Liver (tissue), 9 donors: Measurements from ENCODE around the gene TLK2. TPM values are rescaled to one million over a fixed set of nuclear protein-coding genes. Genes with fewer than 3 reads are reported as not detected.
"Not testable (repeated sequence)": the region's sequence is repeated elsewhere in the genome, so short reads cannot be mapped to it uniquely, and the experiment has no call there.

Source experiments
- DNase-seq: peaks from one replicate; pipeline ENCODE4 v3.0.0-alpha.2; 2017; ENCODE audit warnings: low spot score
- H3K27ac ChIP-seq, 2 donors: one replicate each; pipeline ENCODE4 v1.7.0; 2013; ENCODE audit warnings: inconsistent platforms in 2 of 2, low read length in 2 of 2, control low read depth in 1 of 2, low read depth in 1 of 2, mild to moderate bottlenecking in 1 of 2
- H3K27me3 ChIP-seq, 4 donors: one replicate each; pipeline versions ENCODE4 v1.6.1 to v1.7.0; 2013; ENCODE audit warnings: low read length in 3 of 4, inconsistent platforms in 1 of 4, mild to moderate bottlenecking in 1 of 4, moderate library complexity in 1 of 4; ENCODE audit not compliant: control insufficient read depth in 4 of 4, insufficient read depth in 4 of 4
- H3K36me3 ChIP-seq, 4 donors: one replicate each; pipeline versions ENCODE4 v1.6.1 to v1.7.0; 2013; ENCODE audit warnings: low read length in 3 of 4, mild to moderate bottlenecking in 3 of 4, low read depth in 1 of 4, moderate library complexity in 1 of 4; ENCODE audit not compliant: control insufficient read depth in 4 of 4, insufficient read depth in 3 of 4
- H3K4me1 ChIP-seq, 4 donors: one replicate each; pipeline versions ENCODE4 v1.6.1 to v1.7.0; 2013; ENCODE audit warnings: low read length in 3 of 4, mild to moderate bottlenecking in 3 of 4, moderate library complexity in 1 of 4; ENCODE audit not compliant: control insufficient read depth in 4 of 4, insufficient read depth in 4 of 4
- H3K4me3 ChIP-seq, 3 donors: one replicate each; pipeline versions ENCODE4 v1.6.1 to v1.7.0; 2013; ENCODE audit warnings: low read length in 3 of 3, control low read depth in 1 of 3, low read depth in 1 of 3, mild to moderate bottlenecking in 1 of 3
- H3K9ac ChIP-seq, 2 donors: one replicate each; pipeline ENCODE4 v1.7.0; 2013; ENCODE audit warnings: low read length in 2 of 2, mild to moderate bottlenecking in 2 of 2, moderate library complexity in 2 of 2, control low read depth in 1 of 2, low read depth in 1 of 2
- H3K9me3 ChIP-seq, 4 donors: one replicate each; pipeline versions ENCODE4 v1.6.1 to v1.7.0; 2013; ENCODE audit warnings: low read length in 3 of 4; ENCODE audit not compliant: control insufficient read depth in 4 of 4
- EGR1 ChIP-seq, 2 donors: IDR thresholded peaks; 2 replicates each; pipeline ENCODE4 v1.6.1; 2016 to 2018; ENCODE audit warnings: antibody characterized with exemption in 2 of 2, low read depth in 2 of 2
- FOXA1 ChIP-seq: IDR thresholded peaks from 2 replicates; pipeline ENCODE4 v1.6.1; 2016; ENCODE audit warnings: antibody characterized with exemption
- GABPA ChIP-seq, 2 donors: IDR thresholded peaks in 1 of 2; conservative IDR thresholded peaks in 1 of 2; 2 replicates each; pipeline ENCODE4 v1.6.1; 2016; ENCODE audit warnings: antibody characterized with exemption in 2 of 2, mild to moderate bottlenecking in 1 of 2, moderate library complexity in 1 of 2
- HNF4A ChIP-seq, 2 donors: conservative IDR thresholded peaks; 2 replicates each; pipeline ENCODE4 v1.6.1; 2016; ENCODE audit warnings: antibody characterized with exemption in 2 of 2, mild to moderate bottlenecking in 2 of 2
- NR2F2 ChIP-seq: IDR thresholded peaks from 2 replicates; pipeline ENCODE4 v1.6.1; 2016; ENCODE audit warnings: antibody characterized with exemption
- SP1 ChIP-seq: IDR thresholded peaks from 2 replicates; pipeline ENCODE4 v1.6.1; 2018; ENCODE audit warnings: antibody characterized with exemption, mild to moderate bottlenecking
- YY1 ChIP-seq: IDR thresholded peaks from 2 replicates; pipeline ENCODE4 v1.6.1; 2016; ENCODE audit warnings: antibody characterized with exemption, mild to moderate bottlenecking
- WGBS: extraction: QIAGEN DNeasy Blood & Tissue Kit; methylation state at CpG from one replicate; pipeline ENCODE4 v1.1.7; 2013; 5-methylcytosine and 5-hydroxymethylcytosine counted together
- polyA plus RNA-seq, 2 donors: library from polyadenylated mRNA; stranded (reverse) in 1 of 2; unstranded in 1 of 2; fragments of 200-250 nt in 1 of 2; fragments of >200 nt in 1 of 2; fragmentation: Nextera tagmentation in 1 of 2; extraction: Ambion mirVana in 1 of 2; gene quantifications; one replicate each; pipeline versions ENCODE4 v1.2.1 to v1.2.3, GENCODE V29; 2013 to 2015
- total RNA-seq, 2 donors: library from RNA; depleted of rRNA; stranded (reverse); fragments of >200 nt; gene quantifications; one replicate each; pipeline ENCODE4 v1.2.3, GENCODE V29; 2014
- TF ChIP-seq, protein P1 (sequence below): fragments of 150-350 bp; IDR thresholded peaks from 2 replicates; pipeline ENCODE4 v1.5.1; 2017; ENCODE audit warnings: improper control_type of control experiment, low read depth, low read length; ENCODE audit not compliant: missing input control
- TF ChIP-seq, protein P2 (sequence below): IDR thresholded peaks from 2 replicates; pipeline ENCODE4 v1.6.1; 2016; ENCODE audit warnings: antibody characterized with exemption
- donor health status: healthy.
- donor health status: healthy.
- donor health status: healthy.
- donor health status: healthy.
- donor health status: healthy.

TLK2 gene
- total RNA-seq (10 to 100 TPM; 23.5 to 25.8 TPM), polyA plus RNA-seq (1 to 10 TPM; 4.2 to 6.0 TPM)

- H3K36me3 ChIP-seq, result peaks cover 0 to 2% (median 0%) of the 10 kb centered on the region in 4 donors
- H3K27me3 ChIP-seq, result no peaks in the 10 kb centered on the region
- no peaks in the 10 kb centered on the region for H3K9me3 ChIP-seq
- WGBS, result under 1% methylated on average over 59 of the region's 59 CpGs
- peaks cover 0 to 9% (median 3%) of the 10 kb centered on the region in 4 donors for H3K4me1 ChIP-seq
- peak; percentile 73 for DNase-seq
- TF ChIP-seq EGR1 (IDR thresholded peaks at IDR 0.05; ENCODE audit: low read depth in 2 of 2), result no peak
- no peak for TF ChIP-seq HNF4A (conservative IDR thresholded peaks at IDR 0.05)
- TF ChIP-seq NR2F2, result no peak
- no peak for TF ChIP-seq SP1
- TF ChIP-seq GABPA (IDR thresholded peaks at IDR 0.05 in 1 of 2, conservative IDR thresholded peaks at IDR 0.05 in 1 of 2), result no peak
- TF ChIP-seq, protein P1, sequence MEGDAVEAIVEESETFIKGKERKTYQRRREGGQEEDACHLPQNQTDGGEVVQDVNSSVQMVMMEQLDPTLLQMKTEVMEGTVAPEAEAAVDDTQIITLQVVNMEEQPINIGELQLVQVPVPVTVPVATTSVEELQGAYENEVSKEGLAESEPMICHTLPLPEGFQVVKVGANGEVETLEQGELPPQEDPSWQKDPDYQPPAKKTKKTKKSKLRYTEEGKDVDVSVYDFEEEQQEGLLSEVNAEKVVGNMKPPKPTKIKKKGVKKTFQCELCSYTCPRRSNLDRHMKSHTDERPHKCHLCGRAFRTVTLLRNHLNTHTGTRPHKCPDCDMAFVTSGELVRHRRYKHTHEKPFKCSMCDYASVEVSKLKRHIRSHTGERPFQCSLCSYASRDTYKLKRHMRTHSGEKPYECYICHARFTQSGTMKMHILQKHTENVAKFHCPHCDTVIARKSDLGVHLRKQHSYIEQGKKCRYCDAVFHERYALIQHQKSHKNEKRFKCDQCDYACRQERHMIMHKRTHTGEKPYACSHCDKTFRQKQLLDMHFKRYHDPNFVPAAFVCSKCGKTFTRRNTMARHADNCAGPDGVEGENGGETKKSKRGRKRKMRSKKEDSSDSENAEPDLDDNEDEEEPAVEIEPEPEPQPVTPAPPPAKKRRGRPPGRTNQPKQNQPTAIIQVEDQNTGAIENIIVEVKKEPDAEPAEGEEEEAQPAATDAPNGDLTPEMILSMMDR, result no peak
- TF ChIP-seq, protein P2, sequence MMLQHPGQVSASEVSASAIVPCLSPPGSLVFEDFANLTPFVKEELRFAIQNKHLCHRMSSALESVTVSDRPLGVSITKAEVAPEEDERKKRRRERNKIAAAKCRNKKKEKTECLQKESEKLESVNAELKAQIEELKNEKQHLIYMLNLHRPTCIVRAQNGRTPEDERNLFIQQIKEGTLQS, result no peak
- no peak for TF ChIP-seq FOXA1
- no peak for TF ChIP-seq YY1
- H3K9ac ChIP-seq, result peak within 1 kb of the TSS; percentile 60 to 75
- H3K27ac ChIP-seq, result peak within 1 kb of the TSS; percentile 65 to 67
- H3K4me3 ChIP-seq, result peak within 1 kb of the TSS; percentile 35 to 89 (median 72)
These were observed at the start of gene TLK2 for GRCh38 chr17:62478424-62478879. TSS of gene TLK2 (plus strand) at chr17:62478825. CDS start at chr17:62481126, 2,301 bp downstream.

- not testable (repeated sequence) for H3K9me3 ChIP-seq, H3K27ac ChIP-seq, H3K27me3 ChIP-seq, H3K4me1 ChIP-seq, H3K36me3 ChIP-seq, H3K9ac ChIP-seq, DNase-seq, H3K4me3 ChIP-seq
- WGBS, result 94% methylated on average over 4 of the region's 4 CpGs
These were observed 43.4 kb upstream of the TLK2 start for GRCh38 chr17:62435251-62435650.

GRCh38 chr17:62441181-62441580 lies 37.4 kb upstream of the TLK2 start:
- not testable (repeated sequence) for H3K9ac ChIP-seq, H3K27me3 ChIP-seq, H3K4me3 ChIP-seq, H3K27ac ChIP-seq, DNase-seq, H3K4me1 ChIP-seq, H3K9me3 ChIP-seq
- 96% methylated on average over 6 of the region's 6 CpGs for WGBS
- peaks cover 0 to 16% (median 12%) of the 10 kb centered on the region in 4 donors for H3K36me3 ChIP-seq

- H3K9ac ChIP-seq, result no peak overlapping the region
- H3K27me3 ChIP-seq, result no peaks in the 10 kb centered on the region
- H3K36me3 ChIP-seq, result peaks cover 3 to 34% (median 22%) of the 10 kb centered on the region in 4 donors
- WGBS, result 67% methylated on average over 4 of the region's 4 CpGs
- no peak overlapping the region for H3K27ac ChIP-seq
- H3K9me3 ChIP-seq, result no peaks in the 10 kb centered on the region
- DNase-seq, result no peak
- H3K4me3 ChIP-seq, result no peak overlapping the region
- H3K4me1 ChIP-seq, result no peaks in the 10 kb centered on the region
- TF ChIP-seq FOXA1 (no peak), HNF4A (conservative IDR thresholded peaks at IDR 0.05) (peak in 1 of 2 donors; percentile 8)
These were observed 34.6 kb upstream of the TLK2 start for GRCh38 chr17:62444063-62444462.

DNA sequence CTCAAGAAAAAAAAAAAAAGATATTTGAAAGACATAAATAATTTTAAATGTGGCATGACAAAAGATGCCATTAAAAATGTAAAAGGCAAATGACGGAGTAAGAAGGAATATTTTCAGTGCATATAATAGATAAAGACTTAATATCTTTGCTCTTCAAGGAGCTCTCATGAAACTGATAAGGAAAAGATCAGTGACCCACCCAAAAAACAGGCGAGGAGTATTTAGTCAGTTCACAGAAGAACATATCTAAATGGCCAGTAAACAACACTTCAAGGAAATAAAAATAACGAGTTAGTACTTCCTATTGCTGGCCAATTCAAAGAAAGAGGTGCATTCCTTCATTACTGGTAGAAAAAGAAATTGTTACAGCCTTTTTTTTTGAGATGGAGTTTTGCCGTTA lies 32.8 kb upstream of the TLK2 start:
- H3K9me3 ChIP-seq, H3K9ac ChIP-seq, H3K27ac ChIP-seq, H3K4me1 ChIP-seq, DNase-seq, H3K27me3 ChIP-seq, H3K4me3 ChIP-seq: not testable (repeated sequence)
- WGBS, result 91% methylated on average over 4 of the region's 4 CpGs
- H3K36me3 ChIP-seq, result peaks cover 3 to 33% (median 21%) of the 10 kb centered on the region in 4 donors

- WGBS, result 94% methylated on average over 4 of the region's 4 CpGs
- not testable (repeated sequence) for DNase-seq, H3K4me3 ChIP-seq
These were observed 26.4 kb upstream of the TLK2 start for GRCh38 chr17:62452195-62452594.

DNA sequence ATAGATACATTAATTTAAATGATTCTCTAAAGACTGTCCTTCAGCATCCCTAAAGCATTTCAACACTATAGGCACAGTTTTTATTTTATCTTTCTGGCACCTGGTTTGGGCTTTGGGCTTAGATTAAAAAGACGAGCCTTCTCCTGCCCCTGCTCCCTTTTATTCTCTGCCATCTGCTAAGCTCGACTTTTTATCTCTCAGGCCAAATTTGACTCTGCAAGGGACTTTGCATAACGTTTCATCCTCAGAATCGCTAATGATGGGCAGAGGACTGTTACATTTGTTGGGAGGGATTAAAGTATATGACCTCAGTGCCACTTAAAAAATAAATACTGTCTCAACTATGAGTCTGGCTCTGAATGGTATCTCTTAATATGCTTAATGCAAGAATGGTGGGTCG lies 25.6 kb upstream of the TLK2 start:
- WGBS, result 83% methylated on average over 5 of the region's 5 CpGs
- H3K36me3 ChIP-seq, H3K27me3 ChIP-seq, H3K9me3 ChIP-seq, H3K9ac ChIP-seq, DNase-seq, H3K4me1 ChIP-seq, H3K27ac ChIP-seq, H3K4me3 ChIP-seq: not testable (repeated sequence)

More at GRCh38 chr17:62452195-62452594, 26.4 kb upstream of the TLK2 start:
- not testable (repeated sequence) for H3K27me3 ChIP-seq, H3K27ac ChIP-seq, H3K9ac ChIP-seq, H3K9me3 ChIP-seq, H3K4me1 ChIP-seq
- peaks cover 2 to 14% (median 7%) of the 10 kb centered on the region in 4 donors for H3K36me3 ChIP-seq
